GM19240 (cell line): ENCODE results near the gene CLSTN1.

Source experiments
- DNase-seq: peaks from one replicate; pipeline ENCODE4 v3.0.0; 2011; ENCODE audit warnings: low spot score; ENCODE audit not compliant: insufficient read length

Gene CLSTN1

GRCh38 chr1:9823943-9824701 is at the start of gene CLSTN1:
Gene CLSTN1 (minus strand): TSS chr1:9823965. CDS start chr1:9823733, 232 bp downstream.
- peak; percentile 94 for DNase-seq

- DNase-seq: no peak
Measured at GRCh38 chr1:9873385-9873784, 49.6 kb upstream of the CLSTN1 start.

- no peak for DNase-seq
Measured at GRCh38 chr1:9872430-9873165, 48.8 kb upstream of the CLSTN1 start.

- DNase-seq: no peak
Measured at GRCh38 chr1:9871707-9872425, 48.1 kb upstream of the CLSTN1 start.

GRCh38 chr1:9871021-9871420 is 47.3 kb upstream of the CLSTN1 start:
- no peak for DNase-seq

GRCh38 chr1:9870572-9870971 is 46.8 kb upstream of the CLSTN1 start:
- DNase-seq: no peak

- no peak for DNase-seq
Measured at GRCh38 chr1:9869831-9870251, 46.1 kb upstream of the CLSTN1 start.

- DNase-seq: no peak
Measured at GRCh38 chr1:9868244-9868590, 44.5 kb upstream of the CLSTN1 start.

GRCh38 chr1:9867408-9868243 is 43.9 kb upstream of the CLSTN1 start:
- DNase-seq: peak; percentile 85

- DNase-seq: no peak
Measured at GRCh38 chr1:9866836-9867235, 43.1 kb upstream of the CLSTN1 start.

- DNase-seq: no peak
Measured at GRCh38 chr1:9865724-9866123, 42.0 kb upstream of the CLSTN1 start.

- DNase-seq: no peak
Measured at GRCh38 chr1:9863371-9863770, 39.6 kb upstream of the CLSTN1 start.

- DNase-seq: no peak
Measured at GRCh38 chr1:9861360-9861759, 37.6 kb upstream of the CLSTN1 start.

GRCh38 chr1:9860887-9861286 is 37.1 kb upstream of the CLSTN1 start:
- DNase-seq: no peak

GRCh38 chr1:9859281-9860014 is 35.7 kb upstream of the CLSTN1 start:
- no peak for DNase-seq

GRCh38 chr1:9858293-9859035 is 34.7 kb upstream of the CLSTN1 start:
- DNase-seq: no peak

- no peak for DNase-seq
Measured at GRCh38 chr1:9855186-9855585, 31.4 kb upstream of the CLSTN1 start.

- no peak for DNase-seq
Measured at GRCh38 chr1:9853249-9853595, 29.5 kb upstream of the CLSTN1 start.

GRCh38 chr1:9852410-9853248 is 28.9 kb upstream of the CLSTN1 start:
- DNase-seq: no peak
